Lung (tissue), 12 donors: ENCODE measurements around the gene PITPNM2. TPM values are rescaled to one million over a fixed set of nuclear protein-coding genes. Genes with fewer than 3 reads are reported as not detected.
A peak's percentile ranks its signal among the peaks of the same experiment; 100 is the strongest.

Experiments
- ATAC-seq: fragments of 200-7000 bp; cut with Tn5 transposase; one replicate; pipeline ENCODE4 v1.9.1; 2020; ENCODE audit warnings: moderate number of reproducible peaks; ENCODE audit not compliant: insufficient read depth, low FRiP score
- DNase-seq, 3 donors: peaks; one replicate each; pipeline ENCODE4 v3.0.0-alpha.2; 2013 to 2017
- H3K27ac ChIP-seq, 2 donors: one replicate each; pipeline ENCODE4 v1.5.1; 2013; ENCODE audit warnings: mild to moderate bottlenecking in 2 of 2, moderate library complexity in 2 of 2, control low read depth in 1 of 2, inconsistent platforms in 1 of 2, low read depth in 1 of 2, low read length in 1 of 2
- H3K27me3 ChIP-seq, 3 donors: one replicate each; pipeline ENCODE4 v1.5.1; 2013; ENCODE audit warnings: low read length in 2 of 3; ENCODE audit not compliant: control insufficient read depth in 3 of 3, insufficient read depth in 3 of 3
- H3K36me3 ChIP-seq, 4 donors: one replicate each; pipeline ENCODE4 v1.5.1; 2013; ENCODE audit warnings: low read length in 4 of 4, mild to moderate bottlenecking in 1 of 4, moderate library complexity in 1 of 4; ENCODE audit not compliant: control insufficient read depth in 4 of 4, insufficient read depth in 4 of 4
- H3K4me1 ChIP-seq, 5 donors: one replicate each; pipeline ENCODE4 v1.5.1; 2013; ENCODE audit warnings: low read length in 5 of 5, mild to moderate bottlenecking in 2 of 5, moderate library complexity in 1 of 5; ENCODE audit not compliant: control insufficient read depth in 5 of 5, insufficient read depth in 5 of 5
- H3K4me3 ChIP-seq: one replicate; pipeline ENCODE4 v1.5.1; 2013; ENCODE audit warnings: mild to moderate bottlenecking, control low read depth, moderate library complexity
- H3K9ac ChIP-seq, 2 donors: one replicate each; pipeline ENCODE4 v1.5.1; 2013; ENCODE audit warnings: low read length in 2 of 2, control low read depth in 1 of 2; ENCODE audit not compliant: insufficient read depth in 1 of 2
- H3K9me3 ChIP-seq, 4 donors: one replicate each; pipeline ENCODE4 v1.5.1; 2013; ENCODE audit warnings: low read length in 3 of 4, mild to moderate bottlenecking in 1 of 4, moderate library complexity in 1 of 4; ENCODE audit not compliant: control insufficient read depth in 4 of 4, insufficient read depth in 3 of 4
- WGBS, 2 donors: extraction: QIAGEN DNeasy Blood & Tissue Kit; methylation state at CpG; one replicate each; pipeline ENCODE4 v1.1.7; 2013; 5-methylcytosine and 5-hydroxymethylcytosine counted together
- polyA plus RNA-seq, 2 donors: library from polyadenylated mRNA; stranded (reverse); fragments of 200-250 nt; gene quantifications; one replicate each; pipeline ENCODE4 v1.2.1, GENCODE V29; 2013
- total RNA-seq, 2 donors: library from RNA; depleted of rRNA in 1 of 2; stranded (reverse); fragments of >200 nt in 1 of 2; gene quantifications; one replicate each; pipeline ENCODE4 v1.2.1, GENCODE V29; 2014 to 2021
- TF ChIP-seq, protein P1 (sequence below): IDR thresholded peaks from 2 replicates; pipeline ENCODE4 v1.5.1; 2012; ENCODE audit warnings: mild to moderate bottlenecking; ENCODE audit errors: control extremely low read depth, extremely low read depth
- donor health status: control.
- donor health status: control.
- donor health status: Bipolar disorder and iron deficiency.
- donor health status: healthy.
- donor health status: DM: yes; HTN: yes; CAD: no.

Gene PITPNM2
- total and polyA plus RNA-seq, 4 donors = 8.9 to 37.8 (median 16.2) TPM

DNA sequence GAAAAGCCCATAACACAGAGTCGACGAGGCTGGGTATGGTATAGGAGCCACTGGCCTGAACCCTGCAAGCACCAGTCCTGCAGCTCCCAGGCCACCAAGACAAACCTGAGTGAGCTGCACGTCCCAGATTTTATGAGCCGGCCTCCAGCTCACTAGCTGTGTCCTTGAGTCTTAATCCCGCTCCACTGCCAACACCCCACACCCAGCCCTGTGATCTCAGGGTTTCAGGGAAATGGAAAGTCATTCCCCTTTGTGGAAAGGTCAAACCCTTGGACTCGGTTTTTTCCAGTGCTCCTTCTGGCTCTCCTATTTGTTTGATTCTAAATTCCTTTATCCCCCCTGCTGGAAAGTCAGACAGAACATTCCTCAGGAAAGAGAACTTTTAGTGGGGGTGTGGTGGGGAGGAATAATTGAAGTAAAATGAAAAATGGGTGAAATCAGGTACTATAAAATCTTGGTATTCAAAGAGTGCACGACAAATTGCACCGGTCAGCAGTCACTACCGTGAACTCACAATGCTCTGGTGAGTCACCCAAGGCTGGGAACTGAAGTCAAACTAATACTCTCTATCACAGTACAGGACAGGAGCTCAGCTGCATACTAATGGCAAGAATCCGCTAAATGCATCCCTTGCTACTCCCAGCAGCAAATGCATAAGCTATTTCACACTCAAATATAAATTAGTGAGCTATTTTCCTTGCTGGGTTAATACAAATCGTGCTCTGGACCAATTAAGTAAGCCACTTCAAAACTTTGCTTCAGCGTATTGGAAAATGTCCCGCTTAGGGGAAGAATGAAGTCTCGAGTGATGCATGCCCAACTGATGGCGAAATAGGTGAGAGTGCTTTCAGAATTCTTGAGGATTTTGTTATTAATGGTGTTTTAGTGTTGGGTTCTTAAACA, 9.0 kb downstream of the PITPNM2 start:
- 47 to 59% methylated on average over 15 of the region's 15 CpGs for WGBS, 2 donors
- ATAC-seq (peak; percentile 63), DNase-seq (peak in 2 of 3 donors; percentile 56 to 57)
- TF ChIP-seq, protein P1, sequence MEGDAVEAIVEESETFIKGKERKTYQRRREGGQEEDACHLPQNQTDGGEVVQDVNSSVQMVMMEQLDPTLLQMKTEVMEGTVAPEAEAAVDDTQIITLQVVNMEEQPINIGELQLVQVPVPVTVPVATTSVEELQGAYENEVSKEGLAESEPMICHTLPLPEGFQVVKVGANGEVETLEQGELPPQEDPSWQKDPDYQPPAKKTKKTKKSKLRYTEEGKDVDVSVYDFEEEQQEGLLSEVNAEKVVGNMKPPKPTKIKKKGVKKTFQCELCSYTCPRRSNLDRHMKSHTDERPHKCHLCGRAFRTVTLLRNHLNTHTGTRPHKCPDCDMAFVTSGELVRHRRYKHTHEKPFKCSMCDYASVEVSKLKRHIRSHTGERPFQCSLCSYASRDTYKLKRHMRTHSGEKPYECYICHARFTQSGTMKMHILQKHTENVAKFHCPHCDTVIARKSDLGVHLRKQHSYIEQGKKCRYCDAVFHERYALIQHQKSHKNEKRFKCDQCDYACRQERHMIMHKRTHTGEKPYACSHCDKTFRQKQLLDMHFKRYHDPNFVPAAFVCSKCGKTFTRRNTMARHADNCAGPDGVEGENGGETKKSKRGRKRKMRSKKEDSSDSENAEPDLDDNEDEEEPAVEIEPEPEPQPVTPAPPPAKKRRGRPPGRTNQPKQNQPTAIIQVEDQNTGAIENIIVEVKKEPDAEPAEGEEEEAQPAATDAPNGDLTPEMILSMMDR = no peak
- Histone ChIP-seq H3K27ac (peak overlapping the region; percentile 84 to 87), H3K36me3 (peaks cover 0 to 2% (median 0%) of the 10 kb centered on the region in 4 donors), H3K9ac (peak overlapping the region in 1 of 2 donors; percentile 16), H3K9me3 (no peaks in the 10 kb centered on the region), H3K27me3 (no peaks in the 10 kb centered on the region), H3K4me1 (peaks cover 11 to 28% (median 19%) of the 10 kb centered on the region in 5 donors), H3K4me3 (no peak overlapping the region)

DNA sequence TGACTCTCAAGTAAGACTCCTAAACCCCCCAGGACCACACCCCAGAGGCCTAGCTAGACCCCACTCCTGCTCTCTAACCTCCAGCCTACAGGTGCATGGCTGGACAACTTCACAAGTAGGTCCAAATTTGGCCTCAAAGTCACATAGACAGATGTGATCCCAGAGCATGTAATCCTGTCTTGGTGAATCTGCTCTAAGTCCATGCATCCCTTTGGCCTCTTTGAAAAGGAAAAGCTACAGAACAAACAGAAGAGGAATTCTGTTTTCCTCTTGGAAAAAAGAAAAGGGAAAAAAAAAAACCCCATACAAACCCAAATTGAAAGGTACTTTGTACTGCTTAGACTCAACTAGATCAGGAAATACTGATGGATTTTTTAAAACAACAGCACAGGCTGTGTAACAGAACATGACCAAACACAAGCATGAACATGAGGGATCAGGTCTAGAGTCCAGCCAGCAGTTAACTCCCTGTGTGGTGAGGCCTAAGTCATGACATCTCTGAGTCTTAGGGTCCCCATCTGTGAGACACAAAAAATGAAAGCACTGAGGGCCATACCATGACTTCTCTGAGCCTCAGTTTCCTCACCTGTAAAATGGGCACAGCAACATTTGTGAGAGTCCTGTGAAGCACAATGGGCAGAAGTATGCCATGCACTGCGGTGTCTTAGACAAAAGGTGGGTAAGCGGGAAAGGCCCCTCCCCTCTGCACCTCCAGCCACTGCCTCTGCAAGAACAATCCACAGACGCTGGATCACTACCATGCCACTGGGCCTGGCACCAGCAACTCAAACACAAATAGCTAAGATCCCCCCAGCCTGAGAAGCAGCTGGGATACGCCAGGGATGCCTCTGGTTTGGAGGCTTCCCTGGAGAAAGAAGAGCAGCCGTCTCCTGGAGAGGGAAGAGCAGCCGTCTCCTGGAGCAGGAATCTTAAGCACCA, 9.9 kb downstream of the PITPNM2 start:
- Histone ChIP-seq H3K9me3 (no peaks in the 10 kb centered on the region), H3K9ac (peak overlapping the region in 1 of 2 donors; percentile 7), H3K4me3 (no peak overlapping the region), H3K36me3 (peaks cover 0 to 2% (median 0%) of the 10 kb centered on the region in 4 donors), H3K27ac (peak overlapping the region; percentile 84 to 87), H3K27me3 (no peaks in the 10 kb centered on the region), H3K4me1 (peaks cover 11 to 28% (median 19%) of the 10 kb centered on the region in 5 donors)
- 67 to 85% methylated on average over 6 of the region's 6 CpGs for WGBS, 2 donors
- DNase-seq (no peak), ATAC-seq (no peak)
- TF ChIP-seq, protein P1 = no peak

DNA sequence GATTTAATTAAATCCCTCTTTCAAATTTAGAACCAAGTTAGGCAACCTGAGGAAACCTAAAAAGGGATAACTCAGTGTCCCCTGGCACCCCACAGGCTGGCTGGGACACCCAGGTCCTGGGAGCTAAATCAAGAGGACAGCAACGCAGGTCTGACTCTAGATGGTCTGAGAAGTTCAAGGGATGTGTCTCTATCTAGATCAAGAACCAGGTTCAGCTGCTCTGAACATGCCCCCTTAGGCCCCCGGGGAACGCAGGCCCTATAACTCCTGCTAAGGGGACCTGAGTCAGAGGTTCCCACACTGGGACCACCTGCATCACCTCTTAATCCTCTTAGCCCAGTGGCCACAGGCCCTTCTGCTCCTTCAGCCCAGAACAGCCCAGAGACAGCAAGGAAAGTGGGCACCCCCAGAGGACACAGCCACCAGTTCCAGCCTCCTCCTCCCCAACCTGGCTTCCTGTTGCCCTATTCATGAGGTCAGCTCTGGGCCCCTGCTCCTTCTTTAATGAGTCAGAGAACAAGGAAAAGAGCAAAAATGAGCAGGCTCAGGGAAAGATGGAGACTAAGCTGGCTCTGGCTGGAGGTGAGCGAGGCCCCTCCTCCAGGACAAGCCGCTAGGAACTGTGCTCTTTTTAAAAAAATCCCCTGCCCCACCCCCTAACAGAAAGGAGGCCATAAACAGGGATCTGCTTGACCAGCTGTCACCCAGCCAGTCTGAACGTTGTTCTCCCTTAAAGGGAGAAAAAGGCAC, 10.8 kb downstream of the PITPNM2 start:
- Histone ChIP-seq H3K4me1 (peaks cover 11 to 35% (median 19%) of the 10 kb centered on the region in 5 donors), H3K36me3 (peaks cover 0 to under 1% (median 0%) of the 10 kb centered on the region in 4 donors), H3K9me3 (no peaks in the 10 kb centered on the region), H3K4me3 (no peak overlapping the region), H3K27ac (peak overlapping the region; percentile 33 to 55), H3K27me3 (no peaks in the 10 kb centered on the region), H3K9ac (no peak overlapping the region)
- no peak for ATAC-seq
- TF ChIP-seq, protein P1 = no peak
- DNase-seq = peak in 1 of 3 donors; percentile 50
- WGBS, 2 donors = 64 to 75% methylated on average over 6 of the region's 6 CpGs
